ENCODE data around the gene TMEM141.

- no peak for TF ChIP-seq CTCF (conservative IDR thresholded peaks at IDR 0.05 in 1 of 2, IDR thresholded peaks at IDR 0.05 in 1 of 2; ENCODE audit: low read depth in 1 of 2, low read length in 2 of 2)
- TF ChIP-seq EZH2 (IDR thresholded peaks at IDR 0.05; ENCODE audit: low read length, missing control alignments): no peak
Measured at GRCh38 chr9:136808806-136809158, 17.6 kb downstream of the TMEM141 start.

Data from fibroblast of lung (primary cell).